Right lobe of liver (tissue), 6 donors: ENCODE data around the gene HOXC4. TPM values are rescaled to one million over a fixed set of nuclear protein-coding genes. Genes with fewer than 3 reads are reported as not detected.
A peak's percentile ranks its signal among the peaks of the same experiment; 100 is the strongest.
"Not testable (repeated sequence)": the region's sequence is repeated elsewhere in the genome, so short reads cannot be mapped to it uniquely, and the experiment has no call there.

Source experiments
- ATAC-seq, 4 donors: fragments of 200-7000 bp; cut with Tn5 transposase; one replicate each; pipeline ENCODE4 v1.9.1; 2020; ENCODE audit warnings: mild to moderate bottlenecking in 4 of 4, moderate library complexity in 4 of 4
- DNase-seq, 3 donors: peaks; one replicate each; pipeline ENCODE4 v3.0.0-alpha.2; 2020
- H3K27ac ChIP-seq, 3 donors: fragments of 200-600 bp; one replicate each; pipeline ENCODE4 v1.8.0; 2022
- H3K27me3 ChIP-seq, 2 donors: fragments of 200-600 bp; one replicate each; pipeline ENCODE4 v1.8.0; 2022
- H3K36me3 ChIP-seq, 4 donors: fragments of 200-600 bp; sonication (generic) in 1 of 4; one replicate each; pipeline versions ENCODE4 v1.5.1 to v1.8.0; 2017 to 2022; ENCODE audit warnings: control low read depth in 1 of 4
- H3K4me1 ChIP-seq, 4 donors: fragments of 200-600 bp; sonication (generic) in 1 of 4; one replicate each; pipeline versions ENCODE4 v1.5.1 to v1.8.0; 2017 to 2022; ENCODE audit warnings: control low read depth in 1 of 4
- H3K4me3 ChIP-seq, 3 donors: fragments of 200-600 bp; one replicate each; pipeline ENCODE4 v1.8.0; 2022
- H3K9me3 ChIP-seq, 4 donors: fragments of 200-600 bp; sonication (generic) in 1 of 4; one replicate each; pipeline versions ENCODE4 v1.5.1 to v1.8.0; 2017 to 2022; ENCODE audit warnings: control low read depth in 1 of 4
- CTCF ChIP-seq, 4 donors: fragments of 200-600 bp in 3 of 4; fragments of 450-650 bp in 1 of 4; IDR thresholded peaks; one replicate each; pipeline versions ENCODE4 v1.5.1 to v1.8.0; 2016 to 2022; ENCODE audit warnings: antibody characterized with exemption in 4 of 4, mild to moderate bottlenecking in 2 of 4
- POLR2A ChIP-seq: fragments of 450-650 bp; IDR thresholded peaks from one replicate; pipeline ENCODE4 v1.6.1; 2017; ENCODE audit warnings: antibody characterized with exemption, mild to moderate bottlenecking
- WGBS: methylation state at CpG from one replicate; pipeline ENCODE4 v1.1.6; 2018; ENCODE audit warnings: low coverage, low lambda C conversion rate; ENCODE audit not compliant: insufficient coverage; ENCODE audit errors: missing lambda C conversion rate; 5-methylcytosine and 5-hydroxymethylcytosine counted together
- intact Hi-C, 2 donors: fragments of 100-400 bp; cut with DNase I; formaldehyde crosslinking; loops; one replicate each; pipeline versions ENCODE4 v1.11.2 to v1.14.1; 2022
- total RNA-seq, 6 experiments: library from RNA; depleted of rRNA in 2 of 6; stranded (reverse); fragments of >200 nt in 2 of 6; fragmentation: NEBNext Ultra II Directional in 3 of 6; extraction: Animal tissue kit (Norgen Biotek cat#: 25700) in 3 of 6; gene quantifications; one replicate each; pipeline versions ENCODE4 v1.1.0 to v1.2.4, GENCODE V29; 2016 to 2023
- donor health status: DM: no; HTN: yes; CAD: no.
- donor health status: DM: no; HTN: no; CAD: no.
- donor health status: DM: no; HTN: no; CAD: no.
- donor health status: DM: no; HTN: yes; CAD: no.
- donor health status: DM: no; HTN: yes; CAD: no.

Gene HOXC4
- total RNA-seq, 6 experiments from 2014 or later: 0.13 TPM; not detected in 5

- intact Hi-C loops, H3K27ac ChIP-seq, ATAC-seq, H3K27me3 ChIP-seq, H3K4me3 ChIP-seq, DNase-seq, H3K36me3 ChIP-seq, H3K9me3 ChIP-seq, H3K4me1 ChIP-seq: not testable (repeated sequence)
- 17% methylated on average over 12 of the region's 35 CpGs for WGBS
Measured at GRCh38 chr12:54081581-54082396, 28.2 kb downstream of the HOXC4 start.

- Histone ChIP-seq H3K27ac (no peak overlapping the region), H3K36me3 (no peaks in the 10 kb centered on the region), H3K4me3 (no peak overlapping the region), H3K9me3 (no peaks in the 10 kb centered on the region), H3K4me1 (no peaks in the 10 kb centered on the region), H3K27me3 (no peaks in the 10 kb centered on the region)
- TF ChIP-seq POLR2A: no peak
- no peak for TF ChIP-seq CTCF (IDR thresholded peaks at IDR 0.05)
- ATAC-seq (no peak), DNase-seq (peak in 1 of 3 donors; percentile 24)
- WGBS: under 1% methylated on average over 17 of the region's 36 CpGs
- intact Hi-C loops: no loop called here
Measured at GRCh38 chr12:54082397-54082892, 28.8 kb downstream of the HOXC4 start.

DNA sequence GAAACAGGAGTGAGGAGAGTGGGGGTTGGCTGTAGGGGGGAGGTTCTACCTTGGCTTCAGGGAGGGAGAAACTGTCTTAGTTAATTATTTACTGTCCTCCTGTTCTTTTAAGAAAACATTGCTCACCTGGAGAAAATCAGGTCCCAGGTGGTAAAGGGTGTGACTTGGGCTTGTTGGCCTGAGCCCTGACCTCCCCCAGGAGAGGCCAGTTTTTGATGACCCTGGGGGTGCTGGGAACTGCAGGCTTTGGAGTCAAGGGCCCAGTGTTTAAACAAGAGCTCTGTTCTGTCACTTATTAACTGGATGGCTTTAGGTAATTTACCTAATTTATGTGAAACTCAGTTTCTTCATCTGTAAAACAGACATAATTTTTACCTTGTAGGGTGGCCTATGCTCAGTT lies 34.4 kb downstream of the HOXC4 start:
- DNase-seq, H3K36me3 ChIP-seq, intact Hi-C loops, H3K4me1 ChIP-seq, H3K4me3 ChIP-seq, H3K9me3 ChIP-seq, H3K27me3 ChIP-seq, H3K27ac ChIP-seq, ATAC-seq: not testable (repeated sequence)

GRCh38 chr12:54089465-54089864 lies 35.8 kb downstream of the HOXC4 start:
- H3K27me3 ChIP-seq, H3K27ac ChIP-seq: not testable (repeated sequence)

GRCh38 chr12:54090312-54090711 lies 36.7 kb downstream of the HOXC4 start:
- H3K36me3 ChIP-seq, H3K9me3 ChIP-seq, ATAC-seq, H3K27ac ChIP-seq, H3K4me1 ChIP-seq, intact Hi-C loops, H3K27me3 ChIP-seq, H3K4me3 ChIP-seq, DNase-seq: not testable (repeated sequence)
- 0% methylated on average over 2 of the region's 37 CpGs for WGBS

More at GRCh38 chr12:54089465-54089864, 35.8 kb downstream of the HOXC4 start:
- 65% methylated on average over 4 of the region's 6 CpGs for WGBS
- DNase-seq, H3K4me3 ChIP-seq, H3K4me1 ChIP-seq, ATAC-seq, H3K36me3 ChIP-seq, intact Hi-C loops, H3K9me3 ChIP-seq: not testable (repeated sequence)

- 17% methylated on average over 1 of the region's 2 CpGs for WGBS
- DNase-seq, intact Hi-C loops: not testable (repeated sequence)
Measured at GRCh38 chr12:54092943-54093342, 39.3 kb downstream of the HOXC4 start.

GRCh38 chr12:54095928-54096327 lies 42.3 kb downstream of the HOXC4 start:
- H3K27ac ChIP-seq, intact Hi-C loops, DNase-seq: not testable (repeated sequence)

More at GRCh38 chr12:54092943-54093342, 39.3 kb downstream of the HOXC4 start:
- not testable (repeated sequence) for H3K27me3 ChIP-seq, ATAC-seq, H3K4me1 ChIP-seq, H3K36me3 ChIP-seq, H3K27ac ChIP-seq, H3K4me3 ChIP-seq, H3K9me3 ChIP-seq

GRCh38 chr12:54098644-54099043 lies 45.0 kb downstream of the HOXC4 start:
- H3K9me3 ChIP-seq, H3K27me3 ChIP-seq, ATAC-seq, H3K4me1 ChIP-seq, intact Hi-C loops, H3K27ac ChIP-seq, H3K4me3 ChIP-seq, DNase-seq, H3K36me3 ChIP-seq: not testable (repeated sequence)
- 69% methylated on average over 2 of the region's 2 CpGs for WGBS

More at GRCh38 chr12:54095928-54096327, 42.3 kb downstream of the HOXC4 start:
- H3K36me3 ChIP-seq, H3K4me1 ChIP-seq, ATAC-seq, H3K27me3 ChIP-seq, H3K4me3 ChIP-seq, H3K9me3 ChIP-seq: not testable (repeated sequence)
- 34% methylated on average over 2 of the region's 5 CpGs for WGBS

- H3K9me3 ChIP-seq, H3K4me1 ChIP-seq, intact Hi-C loops, ATAC-seq, H3K36me3 ChIP-seq, H3K27ac ChIP-seq, DNase-seq, H3K4me3 ChIP-seq, H3K27me3 ChIP-seq: not testable (repeated sequence)
- WGBS: 67% methylated on average over 6 of the region's 6 CpGs
Measured at GRCh38 chr12:54100588-54100987, 47.0 kb downstream of the HOXC4 start.

DNA sequence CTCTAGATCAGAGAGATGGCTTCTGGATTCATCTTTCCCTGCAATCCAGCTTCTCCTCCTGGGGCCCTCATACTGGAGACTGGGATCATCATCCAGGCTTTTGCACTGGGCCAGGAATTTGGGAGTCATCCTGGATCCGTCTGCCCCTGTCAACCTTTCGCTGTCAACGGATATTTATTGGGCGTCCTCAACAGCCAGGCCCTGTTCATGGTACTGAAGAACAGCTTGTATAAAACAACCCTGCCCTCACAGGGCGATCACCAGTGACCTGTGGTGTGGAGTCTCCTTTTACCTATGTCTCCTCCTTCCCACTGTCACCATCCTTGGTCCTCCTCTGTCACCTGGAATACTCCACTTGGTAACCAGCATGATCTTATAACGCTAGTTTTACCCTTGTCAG lies 48.6 kb downstream of the HOXC4 start:
- H3K27me3 ChIP-seq, intact Hi-C loops, H3K27ac ChIP-seq, ATAC-seq, H3K4me3 ChIP-seq, H3K4me1 ChIP-seq, H3K9me3 ChIP-seq, H3K36me3 ChIP-seq, DNase-seq: not testable (repeated sequence)
- 40% methylated on average over 5 of the region's 6 CpGs for WGBS

DNA sequence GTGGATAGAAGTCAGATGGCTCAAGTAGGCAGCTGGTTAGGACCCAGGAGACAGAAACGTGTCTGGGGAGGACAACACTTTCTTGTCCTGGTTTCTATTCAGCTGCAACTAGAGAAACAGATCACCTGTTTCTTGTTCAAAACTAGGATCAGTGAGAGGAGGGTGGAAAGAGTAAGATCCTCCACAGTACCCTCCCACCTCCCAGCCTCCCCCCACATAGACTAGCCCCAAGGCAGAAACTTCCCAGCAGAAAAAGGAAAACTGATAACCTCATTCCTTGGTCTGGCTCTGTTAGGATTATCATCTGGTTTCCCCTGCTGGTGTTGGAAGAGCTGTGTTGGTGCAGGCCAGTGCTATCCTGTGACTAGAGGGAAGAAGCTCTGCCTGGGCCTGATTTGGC lies 50.2 kb downstream of the HOXC4 start:
- H3K9me3 ChIP-seq, ATAC-seq, H3K4me1 ChIP-seq, intact Hi-C loops, H3K4me3 ChIP-seq, DNase-seq, H3K27me3 ChIP-seq, H3K36me3 ChIP-seq, H3K27ac ChIP-seq: not testable (repeated sequence)
- 10% methylated on average over 1 of the region's 1 CpG for WGBS
